ENCODE measurements around the gene P3H2. TPM values are rescaled to one million over a fixed set of nuclear protein-coding genes. Genes with fewer than 3 reads are reported as not detected.

The P3H2 gene
- total RNA-seq, 1 experiment from 2014 or later = 20.9 TPM

GRCh38 chr3:190108804-190109203 is 11.9 kb downstream of the P3H2 start:
- no peak overlapping the region for H3K4me3 ChIP-seq
- H3K4me2 ChIP-seq = no peak overlapping the region
- H3K36me3 ChIP-seq (ENCODE audit: low read depth) = no peaks in the 10 kb centered on the region
- H3K79me2 ChIP-seq (ENCODE audit: low read depth) = no peaks in the 10 kb centered on the region
- TF ChIP-seq CTCF (conservative IDR thresholded peaks at IDR 0.05) (no peak), EZH2 (IDR thresholded peaks at IDR 0.05; ENCODE audit: low read depth) (no peak)
- H3F3A ChIP-seq (ENCODE audit: insufficient read depth, low read depth) = no peaks in the 10 kb centered on the region
- POLR2A ChIA-PET (ENCODE audit: unreplicated experiment) = interaction anchor here (0.6 kb wide), 3 partner anchors 17 to 138 kb away, joined by 7 to 9 read pairs (median 8); no protein-coding TSS in a partner anchor
- H3K9me3 ChIP-seq (ENCODE audit: insufficient read depth, low read depth) = no peaks in the 10 kb centered on the region
- no peak overlapping the region for H2AFZ ChIP-seq
- H3K27me3 ChIP-seq (ENCODE audit: insufficient read depth, low read depth) = no peaks in the 10 kb centered on the region
- no peaks in the 10 kb centered on the region for H3K9me2 ChIP-seq (ENCODE audit: insufficient read depth)
- DNase-seq = no peak
- intact Hi-C loops (cut with micrococcal nuclease; ENCODE audit: unreplicated experiment) = no loop called here
- H4K20me1 ChIP-seq (ENCODE audit: insufficient read depth) = no peaks in the 10 kb centered on the region
- BruUV-seq (replicated peaks) = no TSS peak
- 0 out of 2 replicates have a peak, but pooled peaks cover 5% of the 10 kb centered on the region for H3K4me1 ChIP-seq (replicated peaks; ENCODE audit: insufficient read depth)
- no peak overlapping the region for H3K27ac ChIP-seq
- CTCF ChIA-PET = interaction anchor here (0.6 kb wide), 1 partner anchor 1251 kb away, joined by 3 read pairs; no protein-coding TSS in a partner anchor

- Histone ChIP-seq H3K4me1 (replicated peaks; ENCODE audit: insufficient read depth) (0 out of 2 replicates have a peak, but pooled peaks cover 5% of the 10 kb centered on the region), H3K79me2 (ENCODE audit: low read depth) (no peaks in the 10 kb centered on the region), H3K36me3 (ENCODE audit: low read depth) (no peaks in the 10 kb centered on the region), H4K20me1 (ENCODE audit: insufficient read depth) (no peaks in the 10 kb centered on the region), H3K4me2 (no peak overlapping the region), H2AFZ (no peak overlapping the region), H3K9me3 (ENCODE audit: insufficient read depth, low read depth) (no peaks in the 10 kb centered on the region), H3K27me3 (ENCODE audit: insufficient read depth, low read depth) (no peaks in the 10 kb centered on the region), H3K4me3 (no peak overlapping the region), H3F3A (ENCODE audit: insufficient read depth, low read depth) (no peaks in the 10 kb centered on the region), H3K9me2 (ENCODE audit: insufficient read depth) (no peaks in the 10 kb centered on the region), H3K27ac (no peak overlapping the region)
- TF ChIP-seq CTCF (conservative IDR thresholded peaks at IDR 0.05) = no peak
- no peak for TF ChIP-seq EZH2 (IDR thresholded peaks at IDR 0.05; ENCODE audit: low read depth)
- BruUV-seq (replicated peaks) = no TSS peak
- ChIA-PET POLR2A (ENCODE audit: unreplicated experiment) (no interaction called here), CTCF (no interaction called here)
- intact Hi-C loops (cut with micrococcal nuclease; ENCODE audit: unreplicated experiment) = no loop called here
- DNase-seq = no peak
These were observed 14.8 kb downstream of the P3H2 start for GRCh38 chr3:190105876-190106275.

- Histone ChIP-seq H2AFZ (no peak overlapping the region), H3K4me2 (no peak overlapping the region), H3K4me3 (no peak overlapping the region), H3K27ac (no peak overlapping the region), H3K9me2 (ENCODE audit: insufficient read depth) (no peaks in the 10 kb centered on the region), H3F3A (ENCODE audit: insufficient read depth, low read depth) (no peaks in the 10 kb centered on the region), H3K9me3 (ENCODE audit: insufficient read depth, low read depth) (no peaks in the 10 kb centered on the region), H3K79me2 (ENCODE audit: low read depth) (no peaks in the 10 kb centered on the region), H3K27me3 (ENCODE audit: insufficient read depth, low read depth) (no peaks in the 10 kb centered on the region), H3K4me1 (replicated peaks; ENCODE audit: insufficient read depth) (no peaks in the 10 kb centered on the region), H3K36me3 (ENCODE audit: low read depth) (no peaks in the 10 kb centered on the region), H4K20me1 (ENCODE audit: insufficient read depth) (no peaks in the 10 kb centered on the region)
- peak in 1 of 2 experiments; percentile 32 for DNase-seq
- POLR2A ChIA-PET (ENCODE audit: unreplicated experiment) = interaction anchor here (1.0 kb wide), 1 partner anchor 9 kb away, joined by 12 read pairs; no protein-coding TSS in a partner anchor
- intact Hi-C loops (cut with micrococcal nuclease; ENCODE audit: unreplicated experiment) = no loop called here
- TF ChIP-seq CTCF (conservative IDR thresholded peaks at IDR 0.05) (no peak), EZH2 (IDR thresholded peaks at IDR 0.05; ENCODE audit: low read depth) (no peak)
- CTCF ChIA-PET = no interaction called here
- BruUV-seq (replicated peaks) = no TSS peak
These were observed 19.2 kb downstream of the P3H2 start for GRCh38 chr3:190101320-190102011.
